K562 (cell line): ENCODE data around the gene SLC25A45. TPM values are rescaled to one million over a fixed set of nuclear protein-coding genes. Genes with fewer than 3 reads are reported as not detected.

Source experiments
- GMEB1 ChIP-seq: fragments of 250-450 bp; sonication (Bioruptor Pico); IDR thresholded peaks from 2 replicates; pipeline ENCODE4 v1.4.0; 2020; ENCODE audit warnings: mild to moderate bottlenecking
- GTF2B ChIP-seq: IDR thresholded peaks from 2 replicates; pipeline ENCODE4 v1.6.1; 2011; ENCODE audit not compliant: insufficient read length; ENCODE audit errors: extremely low read depth
- HNRNPH1 ChIP-seq: fragments of 200-400 bp; formaldehyde crosslinking; optimal IDR thresholded peaks from 2 replicates; pipeline ENCODE3; 2017; ENCODE audit warnings: low read depth, mild to moderate bottlenecking, low read length, moderate library complexity
- HOMEZ ChIP-seq: fragments of 250-450 bp; sonication (Bioruptor Pico); IDR thresholded peaks from 2 replicates; pipeline ENCODE4 v1.4.0; 2020; ENCODE audit warnings: mild to moderate bottlenecking, moderate library complexity
- IRF2 ChIP-seq: sonication (generic); formaldehyde crosslinking; IDR thresholded peaks from 2 replicates; pipeline ENCODE4 v1.8.1; 2022; ENCODE audit warnings: mild to moderate bottlenecking, missing genetic modification reagents
- MAX ChIP-seq: sonication (generic); formaldehyde crosslinking; IDR thresholded peaks from 2 replicates; pipeline ENCODE4 v1.9.0; 2022; ENCODE audit warnings: mild to moderate bottlenecking, missing genetic modification reagents
- TFAP4 ChIP-seq: sonication (generic); formaldehyde crosslinking; IDR thresholded peaks from 2 replicates; pipeline ENCODE4 v1.8.0; 2022; ENCODE audit warnings: missing genetic modification reagents, mild to moderate bottlenecking, moderate library complexity, borderline replicate concordance
- ZBTB40 ChIP-seq, 2 experiments: fragments of 450-650 bp in 1 of 2; sonication (generic) in 1 of 2; formaldehyde crosslinking in 1 of 2; IDR thresholded peaks; 2 replicates each; pipeline versions ENCODE4 v1.7.1 to v1.9.0; 2016 to 2022; ENCODE audit warnings: inconsistent platforms in 1 of 2, mild to moderate bottlenecking in 1 of 2, missing genetic modification reagents in 1 of 2
- ZC3H4 ChIP-seq: sonication (generic); formaldehyde crosslinking; IDR thresholded peaks from 2 replicates; pipeline ENCODE4 v1.9.0; 2021; ENCODE audit warnings: missing genetic modification reagents, borderline replicate concordance
- ZNF507 ChIP-seq: conservative IDR thresholded peaks from 2 replicates; pipeline ENCODE4 v1.6.1; 2017; ENCODE audit warnings: missing genetic modification characterization, missing compliant biosample characterization
- ZNF707 ChIP-seq: fragments of 250-450 bp; sonication (Bioruptor Pico); conservative IDR thresholded peaks from 2 replicates; pipeline ENCODE4 v1.8.0; 2022; ENCODE audit warnings: inconsistent platforms, mild to moderate bottlenecking, moderate library complexity
- polyA plus RNA-seq, 8 experiments: library from polyadenylated mRNA; depleted of rRNA in 4 of 8; stranded (reverse) in 5 of 8; unstranded in 3 of 8; fragments of >200 nt; fragmentation: Nextera tagmentation in 2 of 8; fragmentation: Illumina TruSeq in 1 of 8; extraction: Ambion mirVana in 2 of 8; extraction: Trizol in 1 of 8; gene quantifications; 2 replicates each; pipeline versions ENCODE4 v1.2.1 to v1.2.3, GENCODE V29; 2011 to 2014; ENCODE audit warnings: inconsistent platforms in 1 of 8, missing spikeins in 1 of 8
- total RNA-seq, 7 experiments: library from RNA; depleted of rRNA in 6 of 7; stranded (reverse); fragments of >200 nt in 6 of 7; fragmentation: Illumina TruSeq in 2 of 7; extraction: Trizol in 2 of 7; gene quantifications; 2 replicates each; pipeline versions ENCODE4 v1.2.1 to v1.2.3, GENCODE V29; 2011 to 2021; ENCODE audit warnings: low replicate concordance in 1 of 7

SLC25A45 gene
- total and polyA plus RNA-seq, 9 of the 15 experiments (the other 6 are each of a cell fraction or from before 2014, with no cell fraction given), result 0.15 to 2.3 (median 0.68) TPM

- peak; percentile 69 for TF ChIP-seq GMEB1 (CRISPR knock-in tag)
- TF ChIP-seq IRF2, result no peak
- no peak for TF ChIP-seq ZBTB40 (IDR thresholded peaks at IDR 0.05)
- TF ChIP-seq ZBTB40 (CRISPR knock-in tag; IDR thresholded peaks at IDR 0.05), result no peak
- TF ChIP-seq HNRNPH1, result no peak
- TF ChIP-seq ZNF707 (CRISPR knock-in tag), result peak; percentile 61
- peak; percentile 94 for TF ChIP-seq MAX
- peak; percentile 71; the same call in 1 of the 2 replicates for TF ChIP-seq ZC3H4 (CRISPR knock-in tag)
- no peak for TF ChIP-seq ZNF507
- TF ChIP-seq GTF2B, result no peak
- TF ChIP-seq TFAP4 (CRISPR knock-in tag), result peak; percentile 88
- peak; percentile 85 for TF ChIP-seq HOMEZ (CRISPR knock-in tag)
These were observed at the start of gene SLC25A45 (continued) for GRCh38 chr11:65382033-65382803.
